Uterus (tissue), 2 donors: ENCODE data around the gene SLC8A1.

Source experiments
- POLR2A ChIP-seq, 2 donors: fragments of 450-650 bp; IDR thresholded peaks; one replicate each; pipeline ENCODE4 v1.6.1; 2016; ENCODE audit warnings: antibody characterized with exemption in 2 of 2, mild to moderate bottlenecking in 1 of 2, moderate library complexity in 1 of 2
- TF ChIP-seq, protein P1 (sequence below), 4 experiments: fragments of 200-600 bp in 2 of 4; fragments of 450-650 bp in 2 of 4; sonication (generic) in 2 of 4; IDR thresholded peaks; one replicate each; pipeline ENCODE4 v1.5.1; 2016 to 2019; ENCODE audit warnings: antibody characterized with exemption in 4 of 4, mild to moderate bottlenecking in 2 of 4, moderate library complexity in 1 of 4

DNA sequence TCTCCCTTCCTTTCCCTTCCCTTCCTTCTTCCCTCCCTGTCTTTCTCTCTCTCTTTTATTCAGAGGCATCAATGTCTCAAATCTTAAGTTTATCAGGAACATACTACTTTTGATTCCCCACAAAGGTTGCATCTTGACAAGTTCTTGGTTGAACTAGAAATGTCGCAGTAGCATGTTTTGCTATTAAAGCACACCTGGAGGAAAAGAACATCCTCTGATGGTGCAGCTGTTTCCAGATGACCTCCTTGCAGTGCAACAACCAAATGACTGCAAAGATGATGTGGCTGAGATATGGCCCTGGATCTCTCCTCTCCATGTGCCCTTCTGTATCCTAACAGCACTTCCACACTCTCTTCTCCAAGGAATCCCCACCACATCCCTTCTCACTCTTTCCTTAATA lies 127.2 kb downstream of the SLC8A1 start:
- TF ChIP-seq, protein P1, sequence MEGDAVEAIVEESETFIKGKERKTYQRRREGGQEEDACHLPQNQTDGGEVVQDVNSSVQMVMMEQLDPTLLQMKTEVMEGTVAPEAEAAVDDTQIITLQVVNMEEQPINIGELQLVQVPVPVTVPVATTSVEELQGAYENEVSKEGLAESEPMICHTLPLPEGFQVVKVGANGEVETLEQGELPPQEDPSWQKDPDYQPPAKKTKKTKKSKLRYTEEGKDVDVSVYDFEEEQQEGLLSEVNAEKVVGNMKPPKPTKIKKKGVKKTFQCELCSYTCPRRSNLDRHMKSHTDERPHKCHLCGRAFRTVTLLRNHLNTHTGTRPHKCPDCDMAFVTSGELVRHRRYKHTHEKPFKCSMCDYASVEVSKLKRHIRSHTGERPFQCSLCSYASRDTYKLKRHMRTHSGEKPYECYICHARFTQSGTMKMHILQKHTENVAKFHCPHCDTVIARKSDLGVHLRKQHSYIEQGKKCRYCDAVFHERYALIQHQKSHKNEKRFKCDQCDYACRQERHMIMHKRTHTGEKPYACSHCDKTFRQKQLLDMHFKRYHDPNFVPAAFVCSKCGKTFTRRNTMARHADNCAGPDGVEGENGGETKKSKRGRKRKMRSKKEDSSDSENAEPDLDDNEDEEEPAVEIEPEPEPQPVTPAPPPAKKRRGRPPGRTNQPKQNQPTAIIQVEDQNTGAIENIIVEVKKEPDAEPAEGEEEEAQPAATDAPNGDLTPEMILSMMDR (IDR thresholded peaks at IDR 0.05): no peak
- TF ChIP-seq POLR2A (IDR thresholded peaks at IDR 0.05): no peak
